Neural progenitor cell (in vitro differentiated cells): ENCODE data around the gene MYF5. TPM values are rescaled to one million over a fixed set of nuclear protein-coding genes. Genes with fewer than 3 reads are reported as not detected.

Source experiments
- DNase-seq: peaks from one replicate; pipeline ENCODE4 v3.0.0-alpha.2; 2016; ENCODE audit warnings: low spot score
- H2AFZ ChIP-seq: fragments of 200-600 bp; sonication (generic); replicated peaks from 2 replicates; pipeline ENCODE4 v1.6.1; 2016; ENCODE audit warnings: antibody characterized with exemption
- H3F3A ChIP-seq: fragments of 200-600 bp; sonication (generic); 2 replicates; pipeline ENCODE4 v1.6.1; 2016; ENCODE audit warnings: antibody characterized with exemption, low read depth
- H3K27ac ChIP-seq: fragments of 200-600 bp; sonication (generic); 2 replicates; pipeline ENCODE4 v1.5.1; 2016; ENCODE audit warnings: mild to moderate bottlenecking
- H3K27me3 ChIP-seq: fragments of 200-600 bp; sonication (generic); 2 replicates; pipeline ENCODE4 v1.6.1; 2016; ENCODE audit warnings: mild to moderate bottlenecking, moderate library complexity
- H3K36me3 ChIP-seq: fragments of 200-600 bp; sonication (generic); 2 replicates; pipeline ENCODE4 v1.5.1; 2016
- H3K4me1 ChIP-seq: fragments of 200-600 bp; sonication (generic); 2 replicates; pipeline ENCODE4 v1.6.1; 2016; ENCODE audit warnings: mixed run types
- H3K4me2 ChIP-seq: fragments of 200-600 bp; sonication (generic); 2 replicates; pipeline ENCODE4 v1.6.1; 2016
- H3K4me3 ChIP-seq: fragments of 200-600 bp; sonication (generic); 2 replicates; pipeline ENCODE4 v1.5.1; 2016
- H3K79me2 ChIP-seq: fragments of 200-600 bp; sonication (generic); 2 replicates; pipeline ENCODE4 v1.6.1; 2016; ENCODE audit warnings: low read depth
- H3K9ac ChIP-seq: fragments of 200-600 bp; sonication (generic); 2 replicates; pipeline ENCODE4 v1.6.1; 2016
- H3K9me3 ChIP-seq: fragments of 200-600 bp; sonication (generic); 2 replicates; pipeline ENCODE4 v1.5.1; 2016; ENCODE audit warnings: low read depth
- H4K20me1 ChIP-seq: fragments of 200-600 bp; sonication (generic); 2 replicates; pipeline ENCODE4 v1.6.1; 2016; ENCODE audit warnings: low read depth
- H3K27ac Mint-ChIP-seq: 3 replicates; pipeline ENCODE4 v1.8.0; 2021; ENCODE audit warnings: mixed read lengths
- H3K27me3 Mint-ChIP-seq: 2 replicates; pipeline ENCODE4 v1.8.0; 2022; ENCODE audit warnings: low read depth, mild to moderate bottlenecking, inconsistent platforms, moderate library complexity, mixed read lengths; ENCODE audit not compliant: insufficient read depth
- H3K36me3 Mint-ChIP-seq: 3 replicates; pipeline ENCODE4 v1.8.0; 2021; ENCODE audit warnings: mixed read lengths
- H3K4me1 Mint-ChIP-seq: 3 replicates; pipeline ENCODE4 v1.8.0; 2021; ENCODE audit warnings: mixed read lengths
- H3K4me3 Mint-ChIP-seq: 3 replicates; pipeline ENCODE4 v1.8.0; 2021; ENCODE audit warnings: mild to moderate bottlenecking, moderate library complexity, mixed read lengths
- H3K9me3 Mint-ChIP-seq: 3 replicates; pipeline ENCODE4 v1.8.0; 2020; ENCODE audit warnings: mixed read lengths
- EZH2 ChIP-seq: fragments of 200-600 bp; sonication (generic); IDR thresholded peaks from 2 replicates; pipeline ENCODE4 v1.6.1; 2017; ENCODE audit warnings: antibody characterized with exemption, mild to moderate bottlenecking, moderate library complexity
- EZH2phosphoT487 ChIP-seq: fragments of 200-600 bp; sonication (generic); IDR thresholded peaks from 2 replicates; pipeline ENCODE4 v1.6.1; 2017; ENCODE audit warnings: antibody characterized with exemption
- total RNA-seq: library from RNA; depleted of rRNA; stranded (reverse); fragments of >200 nt; gene quantifications from 2 replicates; pipeline ENCODE4 v1.2.3, GENCODE V29; 2015; ENCODE audit warnings: low replicate concordance
- TF ChIP-seq, protein P1 (sequence below): fragments of 200-600 bp; sonication (generic); IDR thresholded peaks from 2 replicates; pipeline ENCODE4 v1.5.1; 2017; ENCODE audit warnings: antibody characterized with exemption, mild to moderate bottlenecking

MYF5 gene
- total RNA-seq, 1 donor from 2014 or later, result not detected

DNA sequence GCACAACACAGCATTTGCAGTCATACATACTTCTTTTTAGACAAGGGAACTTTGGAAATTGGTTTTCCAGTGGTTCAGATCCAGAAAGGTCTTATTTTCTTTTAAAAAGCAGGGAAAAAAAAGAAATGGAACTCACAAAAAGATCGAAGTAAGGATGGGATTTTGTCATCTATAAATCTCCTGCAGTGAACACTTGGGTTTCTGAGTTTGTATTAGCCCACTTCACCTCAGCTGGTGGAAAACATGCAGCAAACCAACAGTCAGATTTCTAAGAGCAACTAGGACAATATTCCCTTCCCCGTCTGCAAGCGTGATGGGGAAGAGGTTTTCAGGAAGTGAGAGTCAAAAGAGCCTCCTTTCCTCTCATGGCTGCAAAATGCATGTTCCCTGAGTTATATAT lies 4.6 kb downstream of the MYF5 start:
- no peaks in the 10 kb centered on the region for H4K20me1 ChIP-seq

DNA sequence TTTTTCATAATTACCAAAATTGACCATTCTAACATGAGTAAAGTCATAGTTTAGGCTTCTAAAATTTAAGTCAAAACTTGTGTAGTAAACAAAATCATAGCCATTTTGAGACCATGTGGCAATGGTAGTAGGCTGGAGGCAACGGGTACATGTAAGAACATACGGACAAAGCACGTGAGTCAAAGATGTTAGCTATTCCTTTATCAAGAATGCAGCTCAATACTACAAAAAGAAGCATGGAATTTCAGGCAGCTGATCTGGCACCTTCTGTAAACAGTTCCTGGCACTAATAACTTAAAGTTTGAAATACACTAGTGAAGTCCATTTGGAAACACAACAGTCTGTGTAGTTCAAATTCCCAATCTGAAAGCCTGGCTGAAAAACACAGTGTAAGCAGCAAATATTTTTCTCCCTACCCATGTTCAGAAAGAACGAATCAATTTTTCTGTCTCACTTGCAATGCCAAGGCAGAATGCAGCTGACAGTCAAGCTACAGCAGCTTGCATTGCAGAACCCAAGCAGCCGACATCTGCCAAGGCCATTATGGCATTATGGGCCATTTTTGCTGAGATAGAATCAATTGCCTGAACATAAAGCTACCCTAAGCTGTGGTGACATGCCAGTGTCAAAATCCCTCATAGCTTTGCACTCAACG lies 29.3 kb downstream of the MYF5 start:
- Histone ChIP-seq H3F3A (no peaks in the 10 kb centered on the region), H3K79me2 (no peaks in the 10 kb centered on the region), H4K20me1 (no peaks in the 10 kb centered on the region), H3K4me3 (no peak overlapping the region), H3K9me3 (no peaks in the 10 kb centered on the region), H3K27ac (no peak overlapping the region), H3K9ac (no peak overlapping the region), H2AFZ (no peak overlapping the region), H3K4me2 (no peak overlapping the region), H3K36me3 (no peaks in the 10 kb centered on the region), H3K4me1 (no peaks in the 10 kb centered on the region), H3K27me3 (no peaks in the 10 kb centered on the region)
- Mint-ChIP-seq H3K4me3 (no peak overlapping the region), H3K27ac (no peak overlapping the region), H3K36me3 (no peaks in the 10 kb centered on the region), H3K27me3 (no peaks in the 10 kb centered on the region), H3K9me3 (no peaks in the 10 kb centered on the region), H3K4me1 (peaks cover 18% of the 10 kb centered on the region)
- TF ChIP-seq EZH2 (no peak), EZH2phosphoT487 (no peak)
- TF ChIP-seq, protein P1, sequence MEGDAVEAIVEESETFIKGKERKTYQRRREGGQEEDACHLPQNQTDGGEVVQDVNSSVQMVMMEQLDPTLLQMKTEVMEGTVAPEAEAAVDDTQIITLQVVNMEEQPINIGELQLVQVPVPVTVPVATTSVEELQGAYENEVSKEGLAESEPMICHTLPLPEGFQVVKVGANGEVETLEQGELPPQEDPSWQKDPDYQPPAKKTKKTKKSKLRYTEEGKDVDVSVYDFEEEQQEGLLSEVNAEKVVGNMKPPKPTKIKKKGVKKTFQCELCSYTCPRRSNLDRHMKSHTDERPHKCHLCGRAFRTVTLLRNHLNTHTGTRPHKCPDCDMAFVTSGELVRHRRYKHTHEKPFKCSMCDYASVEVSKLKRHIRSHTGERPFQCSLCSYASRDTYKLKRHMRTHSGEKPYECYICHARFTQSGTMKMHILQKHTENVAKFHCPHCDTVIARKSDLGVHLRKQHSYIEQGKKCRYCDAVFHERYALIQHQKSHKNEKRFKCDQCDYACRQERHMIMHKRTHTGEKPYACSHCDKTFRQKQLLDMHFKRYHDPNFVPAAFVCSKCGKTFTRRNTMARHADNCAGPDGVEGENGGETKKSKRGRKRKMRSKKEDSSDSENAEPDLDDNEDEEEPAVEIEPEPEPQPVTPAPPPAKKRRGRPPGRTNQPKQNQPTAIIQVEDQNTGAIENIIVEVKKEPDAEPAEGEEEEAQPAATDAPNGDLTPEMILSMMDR, result no peak
- DNase-seq, result no peak

More for the DNA sequence above, 4.6 kb downstream of the MYF5 start:
- no peak overlapping the region for H3K4me3 Mint-ChIP-seq
- Histone ChIP-seq H2AFZ (peak overlapping the region; percentile 32), H3K4me2 (no peak overlapping the region), H3K9me3 (no peaks in the 10 kb centered on the region), H3K4me1 (peaks cover 6% of the 10 kb centered on the region), H3K36me3 (no peaks in the 10 kb centered on the region), H3K9ac (no peak overlapping the region), H3K27ac (no peak overlapping the region), H3K27me3 (peaks cover 2% of the 10 kb centered on the region), H3K79me2 (no peaks in the 10 kb centered on the region), H3F3A (no peaks in the 10 kb centered on the region), H3K4me3 (no peak overlapping the region)
- H3K36me3 Mint-ChIP-seq, result no peaks in the 10 kb centered on the region
- no peak for DNase-seq
- peaks cover 2% of the 10 kb centered on the region for H3K9me3 Mint-ChIP-seq
- peaks cover 2% of the 10 kb centered on the region for H3K27me3 Mint-ChIP-seq
- H3K27ac Mint-ChIP-seq, result no peak overlapping the region
- H3K4me1 Mint-ChIP-seq, result peaks cover 3% of the 10 kb centered on the region
- TF ChIP-seq EZH2, result no peak

DNA sequence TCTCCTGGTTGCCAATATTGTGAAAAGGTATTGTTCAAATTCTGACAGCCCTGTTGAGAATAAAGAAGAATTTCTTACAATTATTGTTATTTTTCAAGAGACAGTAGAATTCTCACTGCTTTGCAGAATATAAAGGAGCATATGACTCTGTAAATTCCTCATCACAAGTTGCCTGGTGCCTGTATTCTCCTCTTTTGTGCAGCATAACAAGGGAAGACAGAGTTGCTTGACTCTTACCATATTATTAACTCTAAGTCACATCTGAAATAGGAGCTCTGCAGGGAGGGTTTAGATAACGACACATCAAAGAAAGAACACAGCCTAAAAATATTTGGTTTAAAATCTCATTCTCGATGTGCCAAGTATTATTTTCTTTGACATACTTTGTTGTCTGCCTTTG lies 31.1 kb downstream of the MYF5 start:
- no peaks in the 10 kb centered on the region for H3K9me3 Mint-ChIP-seq
- no peaks in the 10 kb centered on the region for H3K9me3 ChIP-seq
- H4K20me1 ChIP-seq, result no peaks in the 10 kb centered on the region
- H3K79me2 ChIP-seq, result no peaks in the 10 kb centered on the region
- no peaks in the 10 kb centered on the region for H3F3A ChIP-seq
- H3K36me3 Mint-ChIP-seq, result no peaks in the 10 kb centered on the region
- H3K27ac Mint-ChIP-seq, result no peak overlapping the region
- no peaks in the 10 kb centered on the region for H3K4me1 ChIP-seq
- TF ChIP-seq EZH2phosphoT487, result no peak
- TF ChIP-seq, protein P1, result no peak
- TF ChIP-seq EZH2, result no peak
- H2AFZ ChIP-seq, result peak overlapping the region; percentile 22
- H3K4me3 Mint-ChIP-seq, result no peak overlapping the region
- no peak overlapping the region for H3K4me2 ChIP-seq
- no peaks in the 10 kb centered on the region for H3K27me3 ChIP-seq
- no peak overlapping the region for H3K9ac ChIP-seq
- no peak for DNase-seq
- no peaks in the 10 kb centered on the region for H3K27me3 Mint-ChIP-seq
- H3K36me3 ChIP-seq, result no peaks in the 10 kb centered on the region
- H3K4me3 ChIP-seq, result no peak overlapping the region
- peaks cover 9% of the 10 kb centered on the region for H3K4me1 Mint-ChIP-seq
- H3K27ac ChIP-seq, result no peak overlapping the region

DNA sequence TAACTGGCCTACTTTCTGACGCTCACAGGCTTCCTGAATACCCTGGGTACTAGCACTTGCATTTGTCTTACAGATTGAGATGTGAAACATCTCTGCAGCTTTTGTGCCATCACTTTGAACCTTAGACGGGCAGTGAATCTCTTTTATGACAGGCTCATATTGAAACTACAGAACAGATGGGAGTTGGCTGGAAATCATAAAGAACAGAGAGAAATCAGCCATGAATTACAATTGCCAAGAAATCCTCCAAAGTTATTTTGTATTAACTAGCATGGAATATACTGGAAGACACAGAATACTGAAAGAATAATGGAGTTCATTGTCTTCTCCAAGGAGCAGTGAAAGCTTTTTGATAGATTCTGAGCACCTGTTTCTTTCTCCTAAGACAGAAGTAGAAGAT lies 32.7 kb downstream of the MYF5 start:
- DNase-seq, result no peak
- Mint-ChIP-seq H3K27ac (no peak overlapping the region), H3K27me3 (no peaks in the 10 kb centered on the region), H3K4me1 (peaks cover 9% of the 10 kb centered on the region), H3K4me3 (no peak overlapping the region), H3K9me3 (no peaks in the 10 kb centered on the region), H3K36me3 (no peaks in the 10 kb centered on the region)
- Histone ChIP-seq H3F3A (no peaks in the 10 kb centered on the region), H2AFZ (no peak overlapping the region), H3K36me3 (no peaks in the 10 kb centered on the region), H3K4me2 (no peak overlapping the region), H3K27me3 (no peaks in the 10 kb centered on the region), H3K4me3 (no peak overlapping the region), H4K20me1 (no peaks in the 10 kb centered on the region), H3K9me3 (no peaks in the 10 kb centered on the region), H3K27ac (no peak overlapping the region), H3K9ac (no peak overlapping the region), H3K4me1 (no peaks in the 10 kb centered on the region), H3K79me2 (no peaks in the 10 kb centered on the region)
- TF ChIP-seq, protein P1, result no peak
- TF ChIP-seq EZH2phosphoT487 (no peak), EZH2 (no peak)
